ENCODE results near the gene SPTB.

GRCh38 chr14:64728106-64728505 lies 151.6 kb downstream of the SPTB start:
- no peak for TF ChIP-seq CTCF (conservative IDR thresholded peaks at IDR 0.05; ENCODE audit: low read depth, low read length)
- TF ChIP-seq EZH2 (IDR thresholded peaks at IDR 0.05; ENCODE audit: low read length, unreplicated experiment): no peak

All from PC-3 (cell line).